Measurements from ENCODE around the gene ADRA2A.
A peak's percentile ranks its signal among the peaks of the same experiment; 100 is the strongest.

The ADRA2A gene

GRCh38 chr10:111057006-111057405, 19.8 kb upstream of the ADRA2A start:
- CTCF ChIA-PET = interaction anchor here (1.3 kb wide), 1 partner anchor 19 kb away, joined by 4 read pairs; no protein-coding TSS in a partner anchor
- TF ChIP-seq CTCF (IDR thresholded peaks at IDR 0.05; ENCODE audit: insufficient read depth, low read length, missing control alignments) = no peak
- no peak overlapping the region for H3K4me3 ChIP-seq (ENCODE audit: low read depth, low read length)
- no peak for DNase-seq (ENCODE audit: low read depth, low spot score)
- POLR2A ChIA-PET = no interaction called here

- TF ChIP-seq CTCF (IDR thresholded peaks at IDR 0.05; ENCODE audit: insufficient read depth, low read length, missing control alignments) = no peak
- no peak overlapping the region for H3K4me3 ChIP-seq (ENCODE audit: low read depth, low read length)
- DNase-seq (ENCODE audit: low read depth, low spot score) = no peak
- POLR2A ChIA-PET = no interaction called here
- CTCF ChIA-PET = interaction anchor here (0.7 kb wide), 1 partner anchor 10 kb away, joined by 3 read pairs; no protein-coding TSS in a partner anchor
Measured at GRCh38 chr10:111063471-111063870, 13.4 kb upstream of the ADRA2A start.

- no peak overlapping the region for H3K4me3 ChIP-seq (ENCODE audit: low read depth, low read length)
- POLR2A ChIA-PET = interaction anchor here (0.7 kb wide), 1 partner anchor 199 kb away, joined by 3 read pairs; no protein-coding TSS in a partner anchor
- no peak for DNase-seq (ENCODE audit: low read depth, low spot score)
- CTCF ChIA-PET = no interaction called here
- no peak for TF ChIP-seq CTCF (IDR thresholded peaks at IDR 0.05; ENCODE audit: insufficient read depth, low read length, missing control alignments)
Measured at GRCh38 chr10:111072232-111072631, 4.6 kb upstream of the ADRA2A start.

GRCh38 chr10:111075577-111076185, 1.1 kb upstream of the ADRA2A start:
- ChIA-PET POLR2A (no interaction called here), CTCF (interaction anchor here (0.8 to 3.8 kb wide), 13 partner anchors 9 to 1240 kb away, joined by 3 to 18 read pairs (median 4); no protein-coding TSS in a partner anchor)
- DNase-seq (ENCODE audit: low read depth, low spot score) = no peak
- TF ChIP-seq CTCF (IDR thresholded peaks at IDR 0.05; ENCODE audit: insufficient read depth, low read length, missing control alignments) = no peak
- peak overlapping the region; percentile 12; the same call in 1 of the 2 replicates for H3K4me3 ChIP-seq (ENCODE audit: low read depth, low read length)

GRCh38 chr10:111076191-111076681, 593 bp upstream of the ADRA2A start:
- ChIA-PET POLR2A (no interaction called here), CTCF (interaction anchor here (0.7 to 3.8 kb wide), 18 partner anchors 9 to 1240 kb away, joined by 3 to 18 read pairs (median 4); no protein-coding TSS in a partner anchor)
- TF ChIP-seq CTCF (IDR thresholded peaks at IDR 0.05; ENCODE audit: insufficient read depth, low read length, missing control alignments) = peak; percentile 90
- peak overlapping the region; percentile 49 for H3K4me3 ChIP-seq (ENCODE audit: low read depth, low read length)
- no peak for DNase-seq (ENCODE audit: low read depth, low spot score)

GRCh38 chr10:111077479-111077784, 603 bp downstream of the ADRA2A start:
- no peak for TF ChIP-seq CTCF (IDR thresholded peaks at IDR 0.05; ENCODE audit: insufficient read depth, low read length, missing control alignments)
- DNase-seq (ENCODE audit: low read depth, low spot score) = no peak
- peak overlapping the region; percentile 49 for H3K4me3 ChIP-seq (ENCODE audit: low read depth, low read length)
- CTCF ChIA-PET = interaction anchor here (1.2 to 3.8 kb wide), 5 partner anchors 10 to 1059 kb away, joined by 3 to 18 read pairs (median 7); no protein-coding TSS in a partner anchor
- POLR2A ChIA-PET = no interaction called here
